SK-N-SH (cell line): ENCODE data around the gene ZNF729.

Experiments used
- EP300 ChIP-seq, 2 experiments: IDR thresholded peaks; 2 replicates each; pipeline versions ENCODE4 v1.4.0 to v1.6.1; 2012; ENCODE audit warnings: borderline replicate concordance in 1 of 2, low read depth in 1 of 2, low read length in 1 of 2
- EZH2phosphoT487 ChIP-seq: fragments of 200-600 bp; sonication (generic); IDR thresholded peaks from 2 replicates; pipeline ENCODE4 v1.6.1; 2017; ENCODE audit warnings: low read depth, mixed run types, mild to moderate bottlenecking, antibody characterized with exemption, moderate library complexity, borderline replicate concordance
- MXI1 ChIP-seq: IDR thresholded peaks from 2 replicates; pipeline ENCODE4 v1.6.1; 2012; ENCODE audit warnings: mild to moderate bottlenecking, low read depth, low read length, improper control_type of control experiment
- POLR2AphosphoS5 ChIP-seq: IDR thresholded peaks from 2 replicates; pipeline ENCODE4 v1.6.1; 2012; ENCODE audit warnings: low read depth, low read length
- SIN3A ChIP-seq: IDR thresholded peaks from 2 replicates; pipeline ENCODE4 v1.6.1; 2012; ENCODE audit warnings: low read depth, mild to moderate bottlenecking, low read length, moderate library complexity, borderline replicate concordance
- TAF1 ChIP-seq: IDR thresholded peaks from 2 replicates; pipeline ENCODE4 v1.6.1; 2012; ENCODE audit warnings: low read depth, mild to moderate bottlenecking, low read length, moderate library complexity, borderline replicate concordance
- TEAD4 ChIP-seq: IDR thresholded peaks from 2 replicates; pipeline ENCODE4 v1.4.0; 2012; ENCODE audit warnings: mild to moderate bottlenecking, borderline replicate concordance; ENCODE audit not compliant: insufficient read depth
- YY1 ChIP-seq: IDR thresholded peaks from 2 replicates; pipeline ENCODE4 v1.4.0; 2012; ENCODE audit warnings: low read depth, mild to moderate bottlenecking
- TF ChIP-seq, protein P1 (sequence below): fragments of 200-600 bp; sonication (generic); IDR thresholded peaks from 2 replicates; pipeline ENCODE4 v1.6.1; 2017; ENCODE audit warnings: antibody characterized with exemption, mild to moderate bottlenecking, moderate library complexity
- TF ChIP-seq, protein P2 (sequence below): IDR thresholded peaks from 2 replicates; pipeline ENCODE4 v1.4.0; 2012; ENCODE audit warnings: low read depth, borderline replicate concordance
- TF ChIP-seq, protein P3 (sequence below): IDR thresholded peaks from 2 replicates; pipeline ENCODE4 v1.6.1; 2012; ENCODE audit warnings: mild to moderate bottlenecking, low read depth, low read length, moderate library complexity
- TF ChIP-seq, protein P4 (sequence below): fragments of 150-350 bp; IDR thresholded peaks from 2 replicates; pipeline ENCODE4 v1.6.1; 2016; ENCODE audit warnings: mild to moderate bottlenecking, low read depth, low read length
- TF ChIP-seq, protein P5 (sequence below): IDR thresholded peaks from 2 replicates; pipeline ENCODE4 v1.4.0; 2012; ENCODE audit warnings: low read depth

DNA sequence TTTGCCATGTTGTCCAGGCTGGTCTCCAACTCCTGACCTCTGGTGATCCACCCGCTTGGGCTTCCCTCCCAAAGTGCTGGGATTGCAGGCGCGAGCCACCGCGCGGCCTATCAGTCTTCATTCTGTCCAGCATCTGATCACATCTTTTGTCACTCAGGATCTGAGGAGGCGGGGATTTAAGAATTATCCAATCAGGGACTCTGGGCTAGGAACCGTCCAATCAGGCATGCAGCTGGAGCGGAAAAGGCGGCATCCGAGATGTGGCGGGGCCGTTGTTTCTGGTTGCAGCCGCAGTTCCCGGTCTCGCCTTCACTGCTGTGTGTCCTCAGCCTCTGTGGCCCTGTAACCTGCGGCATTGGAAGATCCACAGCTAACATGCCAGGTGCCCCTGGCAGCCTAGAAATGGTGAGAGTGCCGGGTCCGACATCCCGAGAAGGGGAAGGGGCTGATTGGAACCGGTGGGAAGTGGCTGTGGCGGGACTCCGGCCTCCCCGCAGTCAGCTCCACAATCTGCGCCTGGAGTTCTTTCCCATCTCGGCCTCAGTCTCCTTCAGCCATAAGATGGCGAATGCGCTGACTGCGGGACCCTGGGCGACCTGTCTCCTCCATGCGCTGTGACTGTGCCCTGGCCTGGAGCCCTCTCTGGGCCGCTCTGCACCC lies at the start of gene ZNF729:
- no peak for TF ChIP-seq EP300 (IDR thresholded peaks at IDR 0.05; ENCODE audit: borderline replicate concordance in 1 of 2, low read depth in 1 of 2, low read length in 1 of 2)
- TF ChIP-seq, protein P1, sequence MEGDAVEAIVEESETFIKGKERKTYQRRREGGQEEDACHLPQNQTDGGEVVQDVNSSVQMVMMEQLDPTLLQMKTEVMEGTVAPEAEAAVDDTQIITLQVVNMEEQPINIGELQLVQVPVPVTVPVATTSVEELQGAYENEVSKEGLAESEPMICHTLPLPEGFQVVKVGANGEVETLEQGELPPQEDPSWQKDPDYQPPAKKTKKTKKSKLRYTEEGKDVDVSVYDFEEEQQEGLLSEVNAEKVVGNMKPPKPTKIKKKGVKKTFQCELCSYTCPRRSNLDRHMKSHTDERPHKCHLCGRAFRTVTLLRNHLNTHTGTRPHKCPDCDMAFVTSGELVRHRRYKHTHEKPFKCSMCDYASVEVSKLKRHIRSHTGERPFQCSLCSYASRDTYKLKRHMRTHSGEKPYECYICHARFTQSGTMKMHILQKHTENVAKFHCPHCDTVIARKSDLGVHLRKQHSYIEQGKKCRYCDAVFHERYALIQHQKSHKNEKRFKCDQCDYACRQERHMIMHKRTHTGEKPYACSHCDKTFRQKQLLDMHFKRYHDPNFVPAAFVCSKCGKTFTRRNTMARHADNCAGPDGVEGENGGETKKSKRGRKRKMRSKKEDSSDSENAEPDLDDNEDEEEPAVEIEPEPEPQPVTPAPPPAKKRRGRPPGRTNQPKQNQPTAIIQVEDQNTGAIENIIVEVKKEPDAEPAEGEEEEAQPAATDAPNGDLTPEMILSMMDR: no peak
- no peak for TF ChIP-seq EZH2phosphoT487
- TF ChIP-seq YY1: no peak
- TF ChIP-seq, protein P2, sequence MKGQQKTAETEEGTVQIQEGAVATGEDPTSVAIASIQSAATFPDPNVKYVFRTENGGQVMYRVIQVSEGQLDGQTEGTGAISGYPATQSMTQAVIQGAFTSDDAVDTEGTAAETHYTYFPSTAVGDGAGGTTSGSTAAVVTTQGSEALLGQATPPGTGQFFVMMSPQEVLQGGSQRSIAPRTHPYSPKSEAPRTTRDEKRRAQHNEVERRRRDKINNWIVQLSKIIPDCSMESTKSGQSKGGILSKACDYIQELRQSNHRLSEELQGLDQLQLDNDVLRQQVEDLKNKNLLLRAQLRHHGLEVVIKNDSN: no peak
- TF ChIP-seq TAF1: no peak
- no peak for TF ChIP-seq TEAD4
- TF ChIP-seq, protein P3, sequence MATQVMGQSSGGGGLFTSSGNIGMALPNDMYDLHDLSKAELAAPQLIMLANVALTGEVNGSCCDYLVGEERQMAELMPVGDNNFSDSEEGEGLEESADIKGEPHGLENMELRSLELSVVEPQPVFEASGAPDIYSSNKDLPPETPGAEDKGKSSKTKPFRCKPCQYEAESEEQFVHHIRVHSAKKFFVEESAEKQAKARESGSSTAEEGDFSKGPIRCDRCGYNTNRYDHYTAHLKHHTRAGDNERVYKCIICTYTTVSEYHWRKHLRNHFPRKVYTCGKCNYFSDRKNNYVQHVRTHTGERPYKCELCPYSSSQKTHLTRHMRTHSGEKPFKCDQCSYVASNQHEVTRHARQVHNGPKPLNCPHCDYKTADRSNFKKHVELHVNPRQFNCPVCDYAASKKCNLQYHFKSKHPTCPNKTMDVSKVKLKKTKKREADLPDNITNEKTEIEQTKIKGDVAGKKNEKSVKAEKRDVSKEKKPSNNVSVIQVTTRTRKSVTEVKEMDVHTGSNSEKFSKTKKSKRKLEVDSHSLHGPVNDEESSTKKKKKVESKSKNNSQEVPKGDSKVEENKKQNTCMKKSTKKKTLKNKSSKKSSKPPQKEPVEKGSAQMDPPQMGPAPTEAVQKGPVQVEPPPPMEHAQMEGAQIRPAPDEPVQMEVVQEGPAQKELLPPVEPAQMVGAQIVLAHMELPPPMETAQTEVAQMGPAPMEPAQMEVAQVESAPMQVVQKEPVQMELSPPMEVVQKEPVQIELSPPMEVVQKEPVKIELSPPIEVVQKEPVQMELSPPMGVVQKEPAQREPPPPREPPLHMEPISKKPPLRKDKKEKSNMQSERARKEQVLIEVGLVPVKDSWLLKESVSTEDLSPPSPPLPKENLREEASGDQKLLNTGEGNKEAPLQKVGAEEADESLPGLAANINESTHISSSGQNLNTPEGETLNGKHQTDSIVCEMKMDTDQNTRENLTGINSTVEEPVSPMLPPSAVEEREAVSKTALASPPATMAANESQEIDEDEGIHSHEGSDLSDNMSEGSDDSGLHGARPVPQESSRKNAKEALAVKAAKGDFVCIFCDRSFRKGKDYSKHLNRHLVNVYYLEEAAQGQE: no peak
- TF ChIP-seq POLR2AphosphoS5: no peak
- TF ChIP-seq, protein P4, sequence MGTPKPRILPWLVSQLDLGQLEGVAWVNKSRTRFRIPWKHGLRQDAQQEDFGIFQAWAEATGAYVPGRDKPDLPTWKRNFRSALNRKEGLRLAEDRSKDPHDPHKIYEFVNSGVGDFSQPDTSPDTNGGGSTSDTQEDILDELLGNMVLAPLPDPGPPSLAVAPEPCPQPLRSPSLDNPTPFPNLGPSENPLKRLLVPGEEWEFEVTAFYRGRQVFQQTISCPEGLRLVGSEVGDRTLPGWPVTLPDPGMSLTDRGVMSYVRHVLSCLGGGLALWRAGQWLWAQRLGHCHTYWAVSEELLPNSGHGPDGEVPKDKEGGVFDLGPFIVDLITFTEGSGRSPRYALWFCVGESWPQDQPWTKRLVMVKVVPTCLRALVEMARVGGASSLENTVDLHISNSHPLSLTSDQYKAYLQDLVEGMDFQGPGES: no peak
- no peak for TF ChIP-seq MXI1
- TF ChIP-seq, protein P5, sequence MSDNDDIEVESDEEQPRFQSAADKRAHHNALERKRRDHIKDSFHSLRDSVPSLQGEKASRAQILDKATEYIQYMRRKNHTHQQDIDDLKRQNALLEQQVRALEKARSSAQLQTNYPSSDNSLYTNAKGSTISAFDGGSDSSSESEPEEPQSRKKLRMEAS: no peak
- no peak for TF ChIP-seq SIN3A
